Neural cell (in vitro differentiated cells): Measurements from ENCODE around the gene ZNF513. TPM values are rescaled to one million over a fixed set of nuclear protein-coding genes. Genes with fewer than 3 reads are reported as not detected.

ENCODE experiments used
- H2AFZ ChIP-seq: fragments of 200-600, 300-800 bp; sonication (generic), shearing (Covaris generic); 2 replicates; pipeline ENCODE4 v1.6.0; 2014; ENCODE audit warnings: low read depth, mild to moderate bottlenecking, antibody characterized with exemption, low read length, moderate library complexity
- H3F3A ChIP-seq: fragments of 200-600 bp; shearing (Covaris generic); 2 replicates; pipeline ENCODE4 v1.6.1; 2016; ENCODE audit warnings: mild to moderate bottlenecking, moderate library complexity, mixed read lengths, antibody characterized with exemption, low read length; ENCODE audit not compliant: insufficient read depth, poor library complexity, severe bottlenecking
- H3K27ac ChIP-seq: fragments of 200-600, 300-800 bp; sonication (generic), shearing (Covaris generic); 2 replicates; pipeline ENCODE4 v1.5.1; 2014; ENCODE audit warnings: mild to moderate bottlenecking, low read length, moderate library complexity
- H3K27me3 ChIP-seq: fragments of 300-800, 200-600 bp; sonication (generic), shearing (Covaris generic); 2 replicates; pipeline ENCODE4 v1.6.0; 2014; ENCODE audit warnings: mild to moderate bottlenecking, low read depth, low read length, moderate library complexity; ENCODE audit not compliant: insufficient read depth
- H3K36me3 ChIP-seq: fragments of 300-800, 200-600 bp; sonication (generic), shearing (Covaris generic); 2 replicates; pipeline ENCODE4 v1.5.1; 2014; ENCODE audit warnings: mild to moderate bottlenecking, antibody characterized with exemption, low read length, moderate library complexity; ENCODE audit not compliant: insufficient read depth
- H3K4me2 ChIP-seq: fragments of 300-800, 200-600 bp; sonication (generic), shearing (Covaris generic); 2 replicates; pipeline ENCODE4 v1.6.0; 2014; ENCODE audit warnings: mild to moderate bottlenecking, low read length
- H3K4me3 ChIP-seq: fragments of 300-800, 200-600 bp; sonication (generic), shearing (Covaris generic); 2 replicates; pipeline ENCODE4 v1.5.1; 2014; ENCODE audit warnings: mild to moderate bottlenecking, low read length, moderate library complexity
- H3K79me2 ChIP-seq: fragments of 200-600 bp; shearing (Covaris generic); replicated peaks from 2 replicates; pipeline ENCODE4 v1.6.0; 2014; ENCODE audit warnings: mild to moderate bottlenecking, low read length, moderate library complexity; ENCODE audit not compliant: insufficient read depth
- H3K9ac ChIP-seq: fragments of 300-800, 200-600 bp; sonication (generic), shearing (Covaris generic); 2 replicates; pipeline ENCODE4 v1.6.1; 2016; ENCODE audit warnings: mild to moderate bottlenecking, low read length, mixed read lengths
- H3K9me2 ChIP-seq: fragments of 200-600 bp; shearing (Covaris generic); 2 replicates; pipeline ENCODE4 v1.6.1; 2016; ENCODE audit warnings: mild to moderate bottlenecking, low read length, mixed read lengths; ENCODE audit not compliant: insufficient read depth
- H3K9me3 ChIP-seq: fragments of 200-600, 300-800 bp; sonication (generic), shearing (Covaris generic); 2 replicates; pipeline ENCODE4 v1.6.1; 2016; ENCODE audit warnings: mild to moderate bottlenecking, mixed run types, low read length, moderate library complexity, mixed read lengths
- H4K20me1 ChIP-seq: fragments of 200-600 bp; shearing (Covaris generic); 2 replicates; pipeline ENCODE4 v1.6.1; 2016; ENCODE audit warnings: mild to moderate bottlenecking, mixed run types; ENCODE audit not compliant: insufficient read depth
- EP300 ChIP-seq: fragments of 450-650 bp; conservative IDR thresholded peaks from 2 replicates; pipeline ENCODE4 v1.6.1; 2014; ENCODE audit warnings: antibody characterized with exemption, mild to moderate bottlenecking, moderate library complexity; ENCODE audit not compliant: poor library complexity, severe bottlenecking
- EZH2 ChIP-seq: fragments of 200-600, 300-800 bp; shearing (Covaris generic), sonication (generic); IDR thresholded peaks from 2 replicates; pipeline ENCODE4 v1.6.1; 2014; ENCODE audit warnings: antibody characterized with exemption, low read length, borderline replicate concordance, mild to moderate bottlenecking; ENCODE audit not compliant: insufficient read depth, poor library complexity, severe bottlenecking
- MXI1 ChIP-seq: fragments of 450-650 bp; conservative IDR thresholded peaks from 2 replicates; pipeline ENCODE4 v1.6.1; 2014; ENCODE audit warnings: antibody characterized with exemption, mild to moderate bottlenecking; ENCODE audit not compliant: poor library complexity, severe bottlenecking
- POLR2AphosphoS5 ChIP-seq: IDR thresholded peaks from 2 replicates; pipeline ENCODE4 v1.6.1; 2012
- RAD21 ChIP-seq: fragments of 450-650 bp; conservative IDR thresholded peaks from 2 replicates; pipeline ENCODE4 v1.6.1; 2014; ENCODE audit warnings: antibody characterized with exemption, mild to moderate bottlenecking, moderate library complexity
- SMC3 ChIP-seq: fragments of 450-650 bp; conservative IDR thresholded peaks from 2 replicates; pipeline ENCODE4 v1.6.1; 2014; ENCODE audit warnings: antibody characterized with exemption, mild to moderate bottlenecking, moderate library complexity; ENCODE audit not compliant: poor library complexity
- TAF1 ChIP-seq: IDR thresholded peaks from 2 replicates; pipeline ENCODE4 v1.6.1; 2012; ENCODE audit warnings: low read depth
- polyA plus RNA-seq: library from polyadenylated mRNA; depleted of rRNA; stranded (reverse); fragments of >200 nt; gene quantifications from 2 replicates; pipeline ENCODE4 v1.2.3, GENCODE V29; 2014
- TF ChIP-seq, protein P1 (sequence below): fragments of 450-650 bp; IDR thresholded peaks from 2 replicates; pipeline ENCODE4 v1.5.1; 2014; ENCODE audit warnings: antibody characterized with exemption, mild to moderate bottlenecking, moderate library complexity; ENCODE audit not compliant: poor library complexity, severe bottlenecking
- TF ChIP-seq, protein P2 (sequence below): IDR thresholded peaks from 2 replicates; pipeline ENCODE4 v1.6.1; 2012; ENCODE audit warnings: borderline replicate concordance

The ZNF513 gene
- polyA plus RNA-seq, 1 donor from 2014 or later, result 40.5 TPM

GRCh38 chr2:27351802-27352598 lies 28.5 kb downstream of the ZNF513 start:
- Histone ChIP-seq H2AFZ (no peak overlapping the region), H3K4me2 (no peak overlapping the region), H4K20me1 (no peaks in the 10 kb centered on the region), H3K9me3 (no peaks in the 10 kb centered on the region), H3F3A (no peaks in the 10 kb centered on the region), H3K9ac (no peak overlapping the region), H3K36me3 (no peaks in the 10 kb centered on the region), H3K4me3 (no peak overlapping the region), H3K27me3 (no peaks in the 10 kb centered on the region), H3K79me2 (peaks cover 47% of the 10 kb centered on the region), H3K27ac (no peak overlapping the region), H3K9me2 (no peaks in the 10 kb centered on the region)
- TF ChIP-seq EZH2 (no peak), MXI1 (no peak), SMC3 (no peak), RAD21 (no peak), TAF1 (no peak), EP300 (no peak), POLR2AphosphoS5 (no peak)
- TF ChIP-seq, protein P1, sequence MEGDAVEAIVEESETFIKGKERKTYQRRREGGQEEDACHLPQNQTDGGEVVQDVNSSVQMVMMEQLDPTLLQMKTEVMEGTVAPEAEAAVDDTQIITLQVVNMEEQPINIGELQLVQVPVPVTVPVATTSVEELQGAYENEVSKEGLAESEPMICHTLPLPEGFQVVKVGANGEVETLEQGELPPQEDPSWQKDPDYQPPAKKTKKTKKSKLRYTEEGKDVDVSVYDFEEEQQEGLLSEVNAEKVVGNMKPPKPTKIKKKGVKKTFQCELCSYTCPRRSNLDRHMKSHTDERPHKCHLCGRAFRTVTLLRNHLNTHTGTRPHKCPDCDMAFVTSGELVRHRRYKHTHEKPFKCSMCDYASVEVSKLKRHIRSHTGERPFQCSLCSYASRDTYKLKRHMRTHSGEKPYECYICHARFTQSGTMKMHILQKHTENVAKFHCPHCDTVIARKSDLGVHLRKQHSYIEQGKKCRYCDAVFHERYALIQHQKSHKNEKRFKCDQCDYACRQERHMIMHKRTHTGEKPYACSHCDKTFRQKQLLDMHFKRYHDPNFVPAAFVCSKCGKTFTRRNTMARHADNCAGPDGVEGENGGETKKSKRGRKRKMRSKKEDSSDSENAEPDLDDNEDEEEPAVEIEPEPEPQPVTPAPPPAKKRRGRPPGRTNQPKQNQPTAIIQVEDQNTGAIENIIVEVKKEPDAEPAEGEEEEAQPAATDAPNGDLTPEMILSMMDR, result no peak
- TF ChIP-seq, protein P2, sequence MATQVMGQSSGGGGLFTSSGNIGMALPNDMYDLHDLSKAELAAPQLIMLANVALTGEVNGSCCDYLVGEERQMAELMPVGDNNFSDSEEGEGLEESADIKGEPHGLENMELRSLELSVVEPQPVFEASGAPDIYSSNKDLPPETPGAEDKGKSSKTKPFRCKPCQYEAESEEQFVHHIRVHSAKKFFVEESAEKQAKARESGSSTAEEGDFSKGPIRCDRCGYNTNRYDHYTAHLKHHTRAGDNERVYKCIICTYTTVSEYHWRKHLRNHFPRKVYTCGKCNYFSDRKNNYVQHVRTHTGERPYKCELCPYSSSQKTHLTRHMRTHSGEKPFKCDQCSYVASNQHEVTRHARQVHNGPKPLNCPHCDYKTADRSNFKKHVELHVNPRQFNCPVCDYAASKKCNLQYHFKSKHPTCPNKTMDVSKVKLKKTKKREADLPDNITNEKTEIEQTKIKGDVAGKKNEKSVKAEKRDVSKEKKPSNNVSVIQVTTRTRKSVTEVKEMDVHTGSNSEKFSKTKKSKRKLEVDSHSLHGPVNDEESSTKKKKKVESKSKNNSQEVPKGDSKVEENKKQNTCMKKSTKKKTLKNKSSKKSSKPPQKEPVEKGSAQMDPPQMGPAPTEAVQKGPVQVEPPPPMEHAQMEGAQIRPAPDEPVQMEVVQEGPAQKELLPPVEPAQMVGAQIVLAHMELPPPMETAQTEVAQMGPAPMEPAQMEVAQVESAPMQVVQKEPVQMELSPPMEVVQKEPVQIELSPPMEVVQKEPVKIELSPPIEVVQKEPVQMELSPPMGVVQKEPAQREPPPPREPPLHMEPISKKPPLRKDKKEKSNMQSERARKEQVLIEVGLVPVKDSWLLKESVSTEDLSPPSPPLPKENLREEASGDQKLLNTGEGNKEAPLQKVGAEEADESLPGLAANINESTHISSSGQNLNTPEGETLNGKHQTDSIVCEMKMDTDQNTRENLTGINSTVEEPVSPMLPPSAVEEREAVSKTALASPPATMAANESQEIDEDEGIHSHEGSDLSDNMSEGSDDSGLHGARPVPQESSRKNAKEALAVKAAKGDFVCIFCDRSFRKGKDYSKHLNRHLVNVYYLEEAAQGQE, result no peak

GRCh38 chr2:27350106-27350693 lies 30.3 kb downstream of the ZNF513 start:
- no peaks in the 10 kb centered on the region for H3K36me3 ChIP-seq
- H3K4me3 ChIP-seq, result no peak overlapping the region
- no peak overlapping the region for H2AFZ ChIP-seq
- TF ChIP-seq RAD21 (no peak), EZH2 (no peak), POLR2AphosphoS5 (no peak), TAF1 (no peak), MXI1 (no peak), EP300 (no peak), SMC3 (no peak)
- TF ChIP-seq, protein P1, result no peak
- TF ChIP-seq, protein P2, result no peak
- no peaks in the 10 kb centered on the region for H3K27me3 ChIP-seq
- H3K4me2 ChIP-seq, result no peak overlapping the region
- no peaks in the 10 kb centered on the region for H4K20me1 ChIP-seq
- H3K27ac ChIP-seq, result no peak overlapping the region
- H3K9me3 ChIP-seq, result no peaks in the 10 kb centered on the region
- peaks cover 45% of the 10 kb centered on the region for H3K79me2 ChIP-seq
- H3K9me2 ChIP-seq, result no peaks in the 10 kb centered on the region
- no peaks in the 10 kb centered on the region for H3F3A ChIP-seq
- H3K9ac ChIP-seq, result no peak overlapping the region
